NCI-H1436 treated with DMSO at 0.1 percent for 48 hours (cell line): ENCODE data around the gene SCFD2.
"Not testable (repeated sequence)": the region's sequence is repeated elsewhere in the genome, so short reads cannot be mapped to it uniquely, and the experiment has no call there.

Experiments
- DNase-seq: peaks from one replicate; lab custom pipeline; 2025; lab: John Stamatoyannopoulos, UW

The SCFD2 gene

GRCh38 chr4:53365486-53366300, at the start of gene SCFD2:
SCFD2 (minus strand) TSS chr4:53366061.
- DNase-seq: peak; percentile 84

- DNase-seq: not testable (repeated sequence)
These were observed 43.6 kb upstream of the SCFD2 start for GRCh38 chr4:53409479-53409878.

GRCh38 chr4:53380221-53380620, 14.4 kb upstream of the SCFD2 start:
- no peak for DNase-seq

- no peak for DNase-seq
These were observed 12.3 kb upstream of the SCFD2 start for GRCh38 chr4:53378171-53378482.

- peak; percentile 60 for DNase-seq
These were observed 11.7 kb upstream of the SCFD2 start, which contains the start of gene FIP1L1 for GRCh38 chr4:53377319-53378170. FIP1L1 (plus strand) TSS chr4:53377641; CDS start chr4:53377839, 198 bp downstream.

- no peak for DNase-seq
These were observed 11.0 kb upstream of the SCFD2 start for GRCh38 chr4:53376900-53377299.

- no peak for DNase-seq
These were observed 9.0 kb upstream of the SCFD2 start for GRCh38 chr4:53374777-53375258.

- DNase-seq: no peak
These were observed 6.1 kb upstream of the SCFD2 start for GRCh38 chr4:53371843-53372521.

- no peak for DNase-seq
These were observed 5.2 kb upstream of the SCFD2 start for GRCh38 chr4:53371049-53371448.

GRCh38 chr4:53367721-53368120, 1.9 kb upstream of the SCFD2 start:
- DNase-seq: no peak

GRCh38 chr4:53366301-53366716, 448 bp upstream of the SCFD2 start:
- DNase-seq: no peak

- DNase-seq: no peak
These were observed 758 bp downstream of the SCFD2 start for GRCh38 chr4:53365121-53365485.

GRCh38 chr4:53364624-53365023, 1.2 kb downstream of the SCFD2 start:
- no peak for DNase-seq

GRCh38 chr4:53362093-53362492, 3.8 kb downstream of the SCFD2 start:
- no peak for DNase-seq

- DNase-seq: no peak
These were observed 4.4 kb downstream of the SCFD2 start for GRCh38 chr4:53361451-53361850.

GRCh38 chr4:53355930-53356521, 9.8 kb downstream of the SCFD2 start:
- no peak for DNase-seq

- DNase-seq: no peak
These were observed 11.7 kb downstream of the SCFD2 start for GRCh38 chr4:53354012-53354722.

GRCh38 chr4:53349091-53349491, 16.8 kb downstream of the SCFD2 start:
- no peak for DNase-seq

- DNase-seq: no peak
These were observed 17.8 kb downstream of the SCFD2 start for GRCh38 chr4:53348046-53348445.

GRCh38 chr4:53346920-53347852, 18.7 kb downstream of the SCFD2 start:
- DNase-seq: no peak
